ENCODE results near the gene DLG5.

The DLG5 gene

DNA sequence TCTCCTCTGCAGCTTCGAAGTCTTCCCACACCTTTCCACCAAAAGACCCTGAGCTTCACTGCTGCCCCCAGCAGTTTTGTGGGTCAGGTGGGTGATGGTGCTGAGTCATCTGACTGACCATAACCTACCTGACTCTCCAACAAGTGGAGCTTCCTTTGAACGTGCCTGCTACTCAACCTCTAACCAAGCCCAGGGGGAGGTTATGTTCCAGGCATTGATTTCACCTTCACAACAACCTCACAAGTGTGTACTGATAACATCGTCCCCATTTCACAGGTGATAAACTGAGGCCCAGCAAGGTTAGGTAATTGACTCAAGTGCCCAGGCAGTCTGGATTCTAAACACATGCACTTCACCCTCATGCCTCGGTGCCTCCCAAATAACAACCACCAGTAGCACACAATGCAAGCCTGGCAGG, 66.7 kb downstream of the DLG5 start:
- TF ChIP-seq, protein P1, sequence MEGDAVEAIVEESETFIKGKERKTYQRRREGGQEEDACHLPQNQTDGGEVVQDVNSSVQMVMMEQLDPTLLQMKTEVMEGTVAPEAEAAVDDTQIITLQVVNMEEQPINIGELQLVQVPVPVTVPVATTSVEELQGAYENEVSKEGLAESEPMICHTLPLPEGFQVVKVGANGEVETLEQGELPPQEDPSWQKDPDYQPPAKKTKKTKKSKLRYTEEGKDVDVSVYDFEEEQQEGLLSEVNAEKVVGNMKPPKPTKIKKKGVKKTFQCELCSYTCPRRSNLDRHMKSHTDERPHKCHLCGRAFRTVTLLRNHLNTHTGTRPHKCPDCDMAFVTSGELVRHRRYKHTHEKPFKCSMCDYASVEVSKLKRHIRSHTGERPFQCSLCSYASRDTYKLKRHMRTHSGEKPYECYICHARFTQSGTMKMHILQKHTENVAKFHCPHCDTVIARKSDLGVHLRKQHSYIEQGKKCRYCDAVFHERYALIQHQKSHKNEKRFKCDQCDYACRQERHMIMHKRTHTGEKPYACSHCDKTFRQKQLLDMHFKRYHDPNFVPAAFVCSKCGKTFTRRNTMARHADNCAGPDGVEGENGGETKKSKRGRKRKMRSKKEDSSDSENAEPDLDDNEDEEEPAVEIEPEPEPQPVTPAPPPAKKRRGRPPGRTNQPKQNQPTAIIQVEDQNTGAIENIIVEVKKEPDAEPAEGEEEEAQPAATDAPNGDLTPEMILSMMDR (IDR thresholded peaks at IDR 0.05; ENCODE audit: insufficient read depth, low read length, missing control alignments): no peak
- H3K4me3 ChIP-seq (ENCODE audit: low read depth, low read length): no peak overlapping the region
- CTCF ChIA-PET: interaction anchor here (1.1 to 5.3 kb wide), 2 partner anchors 8 to 13 kb away, joined by 4 to 53 read pairs; no protein-coding TSS in a partner anchor
- DNase-seq (ENCODE audit: low read depth, low spot score): no peak
- POLR2A ChIA-PET: no interaction called here

DNA sequence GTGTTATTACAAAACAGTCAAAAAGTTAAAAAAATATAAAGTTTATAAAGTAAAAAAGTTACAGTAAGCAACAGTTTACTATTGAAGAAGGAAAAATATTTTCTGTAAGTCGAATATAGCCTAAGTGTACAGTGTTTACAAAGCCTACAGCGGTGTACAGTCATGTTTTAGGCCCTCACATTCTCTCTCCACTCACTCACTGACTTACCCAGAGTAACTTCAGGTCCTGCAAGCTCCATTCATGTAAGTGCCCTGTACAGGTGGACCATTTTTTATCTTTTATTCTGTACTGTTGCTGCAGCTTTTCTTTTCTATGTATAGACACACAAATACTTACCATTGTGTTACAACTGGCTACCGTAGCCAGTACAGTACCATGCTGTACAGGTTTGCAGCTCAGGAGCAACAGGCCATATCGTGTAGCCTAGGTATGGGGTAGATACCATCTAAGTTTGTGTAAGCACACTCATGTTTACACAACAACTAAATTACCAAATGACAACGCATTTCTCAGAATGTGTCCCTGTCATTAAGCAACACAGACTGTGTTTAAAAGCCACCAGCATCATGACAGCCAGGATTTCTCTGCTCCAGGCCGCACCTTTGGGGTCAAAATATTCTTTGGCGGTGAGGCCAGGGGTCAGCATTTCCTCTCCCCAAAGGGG, 67.2 kb downstream of the DLG5 start:
- POLR2A ChIA-PET: no interaction called here
- DNase-seq (ENCODE audit: low read depth, low spot score): no peak
- TF ChIP-seq, protein P1 (IDR thresholded peaks at IDR 0.05; ENCODE audit: insufficient read depth, low read length, missing control alignments): no peak
- H3K4me3 ChIP-seq (ENCODE audit: low read depth, low read length): no peak overlapping the region
- CTCF ChIA-PET: interaction anchor here (1.1 to 5.3 kb wide), 4 partner anchors 8 to 115 kb away, joined by 3 to 53 read pairs (median 4); no protein-coding TSS in a partner anchor

DNA sequence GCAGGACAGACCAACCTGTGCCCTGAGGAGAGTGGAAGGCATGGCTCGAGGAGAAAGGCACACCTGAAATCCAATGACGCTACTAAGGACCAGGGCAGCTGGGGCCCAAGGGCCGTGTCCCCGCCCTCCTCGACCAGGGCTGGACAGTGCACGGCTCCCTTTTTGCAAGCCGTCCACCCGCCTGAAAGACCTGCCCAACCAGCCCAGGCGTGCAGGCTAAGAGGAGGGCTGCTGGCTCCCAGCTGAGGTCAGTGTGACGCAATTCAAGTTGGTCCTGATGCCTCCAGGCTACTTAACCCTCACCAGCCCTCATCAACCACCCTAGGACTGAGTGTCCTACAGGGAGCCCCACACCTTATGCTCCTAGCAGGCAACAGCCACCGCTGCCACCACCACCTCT, 69.3 kb downstream of the DLG5 start:
- DNase-seq (ENCODE audit: low read depth, low spot score): no peak
- TF ChIP-seq, protein P1 (IDR thresholded peaks at IDR 0.05; ENCODE audit: insufficient read depth, low read length, missing control alignments): no peak
- CTCF ChIA-PET: interaction anchor here (1.6 to 5.3 kb wide), 2 partner anchors 11 to 117 kb away, joined by 5 to 53 read pairs; no protein-coding TSS in a partner anchor
- POLR2A ChIA-PET: interaction anchor here (0.5 kb wide), 1 partner anchor 97 kb away, joined by 3 read pairs; no protein-coding TSS in a partner anchor
- no peak overlapping the region for H3K4me3 ChIP-seq (ENCODE audit: low read depth, low read length)

DNA sequence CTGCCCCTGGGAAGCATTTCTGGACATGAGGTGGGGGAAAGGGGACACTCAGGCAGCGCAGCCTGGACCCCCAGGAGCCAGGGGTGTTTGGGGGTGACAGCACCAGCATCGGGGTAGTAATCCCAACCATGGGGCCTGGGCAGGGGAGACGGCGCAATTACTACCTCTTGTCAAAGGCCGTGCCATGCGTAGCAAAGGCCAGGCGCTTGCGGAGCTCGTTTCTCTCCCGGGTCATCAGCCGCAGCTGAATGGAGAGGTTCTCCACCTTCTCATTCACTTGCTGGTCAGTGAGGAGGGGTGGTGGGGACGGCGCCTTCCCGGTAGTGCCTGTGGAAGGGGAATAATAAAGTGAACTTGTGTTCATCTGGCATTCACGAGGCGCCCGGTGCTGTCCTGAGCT, 70.0 kb downstream of the DLG5 start:
- POLR2A ChIA-PET: no interaction called here
- no peak for DNase-seq (ENCODE audit: low read depth, low spot score)
- no peak overlapping the region for H3K4me3 ChIP-seq (ENCODE audit: low read depth, low read length)
- CTCF ChIA-PET: interaction anchor here (1.6 to 5.3 kb wide), 2 partner anchors 10 to 118 kb away, joined by 5 to 53 read pairs; no protein-coding TSS in a partner anchor
- TF ChIP-seq, protein P1 (IDR thresholded peaks at IDR 0.05; ENCODE audit: insufficient read depth, low read length, missing control alignments): no peak

DNA sequence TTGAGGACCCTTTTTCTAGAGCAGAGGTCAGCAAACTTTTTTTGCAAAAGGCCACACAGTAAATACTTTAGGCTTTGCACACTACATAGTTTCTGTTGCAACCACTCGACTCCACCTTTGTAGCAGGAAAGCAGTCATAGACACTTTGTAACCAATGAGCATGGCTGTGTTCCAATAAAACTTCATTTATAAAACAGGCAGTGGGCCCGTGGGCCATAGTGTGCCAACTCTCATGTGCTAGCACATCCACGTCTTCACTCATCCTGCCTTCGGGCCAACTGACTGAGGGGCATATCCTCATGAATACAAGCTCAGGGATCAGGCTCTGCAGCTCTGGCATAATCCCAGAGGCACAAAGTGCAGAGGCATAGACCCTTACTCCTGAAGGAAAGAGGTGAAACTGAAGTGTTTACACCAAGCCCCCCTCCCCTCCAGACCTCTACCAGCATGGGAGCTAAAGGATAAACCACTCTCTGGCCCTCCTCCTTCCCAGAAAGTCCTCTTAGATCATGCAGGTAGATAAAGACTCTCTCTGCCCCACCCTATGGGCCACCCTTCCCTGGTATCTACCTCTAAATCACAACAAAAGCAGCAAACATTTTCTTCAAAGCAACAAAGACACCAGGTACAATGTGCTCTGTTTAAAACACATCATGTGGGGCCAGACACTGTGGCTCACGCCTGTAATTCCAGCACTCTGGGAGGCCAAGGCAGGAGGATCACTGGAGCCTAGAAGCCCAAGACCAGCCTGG, 71.0 kb downstream of the DLG5 start:
- no peak overlapping the region for H3K4me3 ChIP-seq (ENCODE audit: low read depth, low read length)
- TF ChIP-seq, protein P1 (IDR thresholded peaks at IDR 0.05; ENCODE audit: insufficient read depth, low read length, missing control alignments): no peak
- DNase-seq (ENCODE audit: low read depth, low spot score): no peak
- CTCF ChIA-PET: interaction anchor here (1.6 to 5.3 kb wide), 2 partner anchors 9 to 119 kb away, joined by 5 to 53 read pairs; no protein-coding TSS in a partner anchor
- POLR2A ChIA-PET: interaction anchor here (0.7 kb wide), 1 partner anchor 133 kb away, joined by 3 read pairs; no protein-coding TSS in a partner anchor

DNA sequence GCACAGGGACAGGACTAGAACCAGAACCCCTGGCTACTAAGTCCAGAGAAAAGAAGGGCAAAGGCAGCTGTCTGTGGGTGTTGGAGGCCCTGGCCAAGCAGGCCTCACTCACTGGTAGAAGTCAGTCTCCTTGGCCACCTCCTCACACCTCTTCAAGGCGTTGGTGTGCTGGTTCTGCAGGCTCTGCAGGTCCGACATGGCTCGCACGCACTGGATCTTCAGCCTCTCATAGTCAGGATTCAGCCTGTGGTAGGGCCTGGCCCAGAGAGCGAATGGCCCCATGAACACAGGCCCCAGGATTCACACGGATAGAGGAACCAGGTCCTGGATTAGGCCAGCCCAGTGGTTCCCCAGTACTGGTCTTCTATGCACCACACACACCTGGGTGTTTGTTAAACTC, 72.4 kb downstream of the DLG5 start:
- TF ChIP-seq, protein P1 (IDR thresholded peaks at IDR 0.05; ENCODE audit: insufficient read depth, low read length, missing control alignments): no peak
- DNase-seq (ENCODE audit: low read depth, low spot score): no peak
- ChIA-PET POLR2A (no interaction called here), CTCF (no interaction called here)
- no peak overlapping the region for H3K4me3 ChIP-seq (ENCODE audit: low read depth, low read length)
